BE2C (cell line): ENCODE results near the gene ANP32A.
A peak's percentile ranks its signal among the peaks of the same experiment; 100 is the strongest.

Source experiments
- DNase-seq: peaks from one replicate; pipeline ENCODE4 v3.0.0-alpha.2; 2020
- H3K27me3 ChIP-seq: fragments of 250-450 bp; sonication (Bioruptor Pico); 2 replicates; pipeline ENCODE4 v1.5.1; 2020; ENCODE audit warnings: mild to moderate bottlenecking
- H3K36me3 ChIP-seq: fragments of 250-450 bp; sonication (Bioruptor Pico); 2 replicates; pipeline ENCODE4 v1.5.1; 2020; ENCODE audit warnings: mild to moderate bottlenecking
- H3K4me1 ChIP-seq: fragments of 250-450 bp; sonication (Bioruptor Pico); 2 replicates; pipeline ENCODE4 v1.5.1; 2020
- H3K4me3 ChIP-seq: 2 replicates; pipeline ENCODE4 v1.5.1; 2011; ENCODE audit warnings: low read depth, low read length
- H3K9me3 ChIP-seq: fragments of 250-450 bp; sonication (Bioruptor Pico); 2 replicates; pipeline ENCODE4 v1.5.1; 2020
- TF ChIP-seq, protein P1 (sequence below): IDR thresholded peaks from 2 replicates; pipeline ENCODE4 v1.5.1; 2012; ENCODE audit warnings: mild to moderate bottlenecking, low read depth, low read length

Gene ANP32A

DNA sequence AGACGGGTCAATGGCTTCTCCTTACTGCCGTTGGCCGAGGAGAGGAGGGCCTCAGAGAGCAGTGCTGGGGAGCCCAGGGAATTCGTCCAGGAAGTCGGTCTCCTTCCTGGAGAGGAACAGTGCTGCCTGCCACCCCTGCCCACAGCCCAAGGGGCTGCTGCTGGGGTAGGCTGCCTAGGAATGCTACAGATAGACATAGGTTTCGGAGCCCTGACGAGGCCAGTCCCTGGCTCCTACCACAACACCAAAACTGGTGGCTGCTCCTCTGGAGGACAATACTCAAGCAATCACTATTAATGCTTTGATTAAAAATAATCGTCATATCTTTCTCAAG lies 30.5 kb downstream of the ANP32A start:
- Histone ChIP-seq H3K36me3 (peaks cover 64% of the 10 kb centered on the region), H3K4me3 (no peak overlapping the region), H3K9me3 (no peaks in the 10 kb centered on the region), H3K27me3 (no peaks in the 10 kb centered on the region), H3K4me1 (peaks cover 18% of the 10 kb centered on the region)
- no peak for DNase-seq
- TF ChIP-seq, protein P1, sequence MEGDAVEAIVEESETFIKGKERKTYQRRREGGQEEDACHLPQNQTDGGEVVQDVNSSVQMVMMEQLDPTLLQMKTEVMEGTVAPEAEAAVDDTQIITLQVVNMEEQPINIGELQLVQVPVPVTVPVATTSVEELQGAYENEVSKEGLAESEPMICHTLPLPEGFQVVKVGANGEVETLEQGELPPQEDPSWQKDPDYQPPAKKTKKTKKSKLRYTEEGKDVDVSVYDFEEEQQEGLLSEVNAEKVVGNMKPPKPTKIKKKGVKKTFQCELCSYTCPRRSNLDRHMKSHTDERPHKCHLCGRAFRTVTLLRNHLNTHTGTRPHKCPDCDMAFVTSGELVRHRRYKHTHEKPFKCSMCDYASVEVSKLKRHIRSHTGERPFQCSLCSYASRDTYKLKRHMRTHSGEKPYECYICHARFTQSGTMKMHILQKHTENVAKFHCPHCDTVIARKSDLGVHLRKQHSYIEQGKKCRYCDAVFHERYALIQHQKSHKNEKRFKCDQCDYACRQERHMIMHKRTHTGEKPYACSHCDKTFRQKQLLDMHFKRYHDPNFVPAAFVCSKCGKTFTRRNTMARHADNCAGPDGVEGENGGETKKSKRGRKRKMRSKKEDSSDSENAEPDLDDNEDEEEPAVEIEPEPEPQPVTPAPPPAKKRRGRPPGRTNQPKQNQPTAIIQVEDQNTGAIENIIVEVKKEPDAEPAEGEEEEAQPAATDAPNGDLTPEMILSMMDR: no peak

DNA sequence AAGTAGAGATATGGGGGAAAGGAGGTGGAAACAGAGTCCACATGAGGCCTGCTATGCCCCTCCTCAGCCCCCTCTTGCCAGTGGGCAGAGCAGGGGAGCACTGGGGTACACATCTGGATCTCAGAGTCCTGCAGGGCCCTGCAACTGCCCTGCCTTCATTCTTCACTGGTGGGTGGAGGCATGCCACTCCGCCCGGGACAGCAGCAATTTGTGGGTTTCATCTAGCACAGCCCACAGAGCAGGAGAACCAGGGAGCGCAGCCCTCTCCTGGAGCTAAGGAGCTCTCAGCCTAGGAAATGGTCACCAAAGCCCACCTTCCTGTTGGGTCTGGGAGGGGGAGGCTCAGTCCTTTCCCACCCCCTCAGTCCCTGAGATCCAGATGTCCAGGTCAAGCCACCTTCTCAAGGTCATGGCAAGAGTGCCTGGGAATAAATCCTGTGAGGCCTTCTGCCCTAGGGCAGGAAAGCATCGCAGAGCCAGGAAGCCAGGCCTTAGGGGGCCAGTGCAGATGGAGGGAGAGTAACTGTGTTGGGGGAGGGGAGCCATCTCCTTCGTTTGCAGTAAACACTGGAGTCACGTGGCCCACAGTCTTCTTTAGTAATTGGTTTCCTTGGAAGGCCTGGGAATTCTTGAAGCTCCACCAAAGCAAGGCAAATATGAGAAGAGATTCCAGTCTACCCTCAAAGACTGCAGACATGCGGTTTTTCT lies 31.0 kb downstream of the ANP32A start:
- Histone ChIP-seq H3K4me3 (no peak overlapping the region), H3K36me3 (peaks cover 64% of the 10 kb centered on the region), H3K27me3 (no peaks in the 10 kb centered on the region), H3K9me3 (no peaks in the 10 kb centered on the region), H3K4me1 (peaks cover 18% of the 10 kb centered on the region)
- TF ChIP-seq, protein P1: no peak
- DNase-seq: peak; percentile 54

DNA sequence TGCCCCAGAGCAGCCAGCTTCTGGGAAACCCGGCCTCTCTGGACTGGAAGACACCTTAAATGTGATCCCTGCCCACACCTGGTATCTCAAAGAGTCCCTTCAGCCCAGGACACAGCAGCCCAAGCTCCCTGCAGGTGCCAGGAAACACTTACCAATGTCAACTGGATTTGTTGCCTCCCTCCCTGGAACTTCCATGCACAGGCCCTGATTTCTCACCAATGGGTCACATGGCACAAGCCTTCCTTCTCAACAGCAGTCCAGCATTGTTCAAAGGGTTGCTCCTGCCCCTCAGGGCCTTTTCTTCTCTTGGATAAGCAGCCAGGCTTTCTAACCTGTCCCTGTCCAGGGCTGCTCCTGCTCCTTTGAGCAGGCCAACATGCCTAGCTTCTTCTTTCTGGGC lies 31.6 kb downstream of the ANP32A start:
- Histone ChIP-seq H3K4me1 (peaks cover 18% of the 10 kb centered on the region), H3K36me3 (peaks cover 68% of the 10 kb centered on the region), H3K9me3 (no peaks in the 10 kb centered on the region), H3K27me3 (no peaks in the 10 kb centered on the region), H3K4me3 (no peak overlapping the region)
- TF ChIP-seq, protein P1: no peak
- no peak for DNase-seq

DNA sequence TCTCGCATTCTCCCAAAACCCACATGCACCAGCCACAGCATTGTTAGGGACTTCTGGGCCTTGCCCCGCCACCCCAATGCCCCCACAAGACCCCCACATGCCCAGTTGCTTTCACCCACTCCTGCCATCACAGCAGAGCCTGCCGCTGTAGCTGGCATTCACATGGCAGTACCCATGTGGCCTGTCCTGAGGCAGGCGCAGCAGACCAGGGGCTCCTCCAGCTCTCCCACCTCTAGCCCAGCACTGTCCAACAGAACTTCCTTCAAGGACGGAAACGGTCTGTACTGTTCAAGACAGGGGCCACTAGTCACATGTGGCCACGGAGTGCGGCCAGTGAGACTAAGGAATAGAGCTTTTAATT lies 32.5 kb downstream of the ANP32A start:
- H3K4me1 ChIP-seq: peaks cover 18% of the 10 kb centered on the region

DNA sequence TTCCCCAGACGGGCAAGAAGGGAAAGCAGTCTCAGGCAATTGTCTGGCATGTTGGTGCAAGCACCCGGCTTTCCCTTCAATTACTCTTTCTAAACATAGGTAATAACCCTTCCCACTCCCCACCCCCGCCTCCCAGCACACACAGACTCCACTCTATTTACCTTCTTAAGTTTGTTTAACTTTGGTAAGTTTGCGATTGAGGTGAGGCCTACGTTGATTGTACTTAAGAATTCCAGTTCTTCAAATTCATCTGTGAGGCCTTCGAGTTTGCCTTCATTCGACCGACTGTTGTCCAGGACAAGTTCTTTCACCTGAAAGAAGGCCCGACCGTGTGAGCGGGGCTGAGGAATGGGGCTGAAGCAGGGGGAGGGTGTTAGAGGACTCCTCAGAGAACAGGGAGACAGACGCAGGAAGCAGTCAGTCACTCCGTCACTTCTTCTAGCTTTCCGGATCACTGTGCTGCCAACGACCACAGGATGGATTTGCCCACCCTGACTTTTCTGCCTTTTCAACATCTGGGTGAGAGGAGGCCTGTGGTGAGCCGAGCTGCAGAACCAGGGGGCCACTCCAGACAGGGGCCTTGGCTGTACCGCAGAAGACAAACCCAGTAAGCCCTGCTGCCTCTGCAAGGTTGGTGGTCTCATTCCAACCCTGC lies 33.0 kb downstream of the ANP32A start:
- Histone ChIP-seq H3K4me3 (no peak overlapping the region), H3K36me3 (peaks cover 79% of the 10 kb centered on the region), H3K4me1 (peaks cover 18% of the 10 kb centered on the region), H3K9me3 (no peaks in the 10 kb centered on the region), H3K27me3 (no peaks in the 10 kb centered on the region)
- DNase-seq: no peak
- TF ChIP-seq, protein P1: no peak

More for the DNA sequence above, 32.5 kb downstream of the ANP32A start:
- Histone ChIP-seq H3K36me3 (peaks cover 77% of the 10 kb centered on the region), H3K27me3 (no peaks in the 10 kb centered on the region), H3K9me3 (no peaks in the 10 kb centered on the region), H3K4me3 (no peak overlapping the region)
- TF ChIP-seq, protein P1: no peak
- no peak for DNase-seq

DNA sequence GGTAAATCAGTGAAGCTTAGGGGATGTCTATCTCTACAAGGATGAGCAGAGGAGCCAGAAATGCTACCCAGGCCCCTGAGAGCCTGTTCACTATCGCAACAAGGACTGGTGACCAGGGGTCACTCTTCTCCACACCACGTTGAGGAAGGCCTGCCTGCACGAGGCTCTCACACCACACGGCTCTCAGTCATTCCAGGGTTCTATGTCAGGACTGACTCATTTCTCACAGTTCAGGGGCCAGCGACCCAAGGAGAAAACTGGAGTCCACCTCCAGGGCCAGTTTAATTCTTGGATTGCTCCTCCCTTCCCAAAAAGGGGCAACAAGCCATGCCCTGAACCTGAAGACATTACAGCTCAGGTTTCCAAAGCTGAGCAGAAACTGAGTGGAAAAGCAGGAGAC lies 33.9 kb downstream of the ANP32A start:
- Histone ChIP-seq H3K27me3 (no peaks in the 10 kb centered on the region), H3K36me3 (peaks cover 85% of the 10 kb centered on the region), H3K4me1 (peaks cover 18% of the 10 kb centered on the region), H3K9me3 (no peaks in the 10 kb centered on the region), H3K4me3 (no peak overlapping the region)
- TF ChIP-seq, protein P1: no peak
- DNase-seq: no peak
